Memory B cell (primary cell): ENCODE results near the gene FANK1.

Experiments used
- ATAC-seq: fragments of 150-1000 bp; cut with Tn5 transposase; 2 replicates; pipeline ENCODE4 v1.10.0; 2021; ENCODE audit warnings: low read depth, mild to moderate bottlenecking, moderate library complexity
- DNase-seq, 2 donors: peaks; one replicate each; pipeline ENCODE4 v3.0.0; 2022; ENCODE audit warnings: low spot score in 2 of 2
- H3K27ac Mint-ChIP-seq: one replicate; pipeline ENCODE4 v1.8.0; 2022; ENCODE audit warnings: mild to moderate bottlenecking, moderate library complexity, mixed read lengths
- H3K27me3 Mint-ChIP-seq: one replicate; pipeline ENCODE4 v1.8.0; 2022; ENCODE audit warnings: mixed read lengths
- H3K36me3 Mint-ChIP-seq: one replicate; pipeline ENCODE4 v1.8.0; 2022; ENCODE audit warnings: mild to moderate bottlenecking, mixed read lengths
- H3K4me1 Mint-ChIP-seq: one replicate; pipeline ENCODE4 v1.8.0; 2022; ENCODE audit warnings: mixed read lengths
- H3K4me3 Mint-ChIP-seq: one replicate; pipeline ENCODE4 v1.8.0; 2022; ENCODE audit warnings: mild to moderate bottlenecking, moderate library complexity, mixed read lengths
- H3K9me3 Mint-ChIP-seq: one replicate; pipeline ENCODE4 v1.8.0; 2022; ENCODE audit warnings: mixed read lengths

Gene FANK1

GRCh38 chr10:125997586-125997985 is 101.2 kb downstream of the FANK1 start:
- ATAC-seq (no peak), DNase-seq (no peak)
- no peaks in the 10 kb centered on the region for H3K9me3 Mint-ChIP-seq
- H3K36me3 Mint-ChIP-seq = no peaks in the 10 kb centered on the region
- no peaks in the 10 kb centered on the region for H3K4me1 Mint-ChIP-seq
- H3K4me3 Mint-ChIP-seq = no peak overlapping the region
- no peak overlapping the region for H3K27ac Mint-ChIP-seq
- no peaks in the 10 kb centered on the region for H3K27me3 Mint-ChIP-seq

- no peak overlapping the region for H3K4me3 Mint-ChIP-seq
- H3K9me3 Mint-ChIP-seq = no peaks in the 10 kb centered on the region
- no peaks in the 10 kb centered on the region for H3K36me3 Mint-ChIP-seq
- ATAC-seq = no peak
- peaks cover 2% of the 10 kb centered on the region for H3K27me3 Mint-ChIP-seq
- no peak for DNase-seq
- no peak overlapping the region for H3K27ac Mint-ChIP-seq
- H3K4me1 Mint-ChIP-seq = no peaks in the 10 kb centered on the region
These were observed 103.3 kb downstream of the FANK1 start for GRCh38 chr10:125999694-126000093.

- Mint-ChIP-seq H3K4me1 (no peaks in the 10 kb centered on the region), H3K36me3 (no peaks in the 10 kb centered on the region), H3K27me3 (peaks cover 2% of the 10 kb centered on the region), H3K27ac (no peak overlapping the region), H3K4me3 (no peak overlapping the region), H3K9me3 (no peaks in the 10 kb centered on the region)
- DNase-seq (no peak), ATAC-seq (no peak)
These were observed 105.2 kb downstream of the FANK1 start for GRCh38 chr10:126001576-126001975.

- Mint-ChIP-seq H3K36me3 (no peaks in the 10 kb centered on the region), H3K27me3 (peaks cover 5% of the 10 kb centered on the region), H3K9me3 (no peaks in the 10 kb centered on the region), H3K4me3 (no peak overlapping the region), H3K27ac (no peak overlapping the region), H3K4me1 (no peaks in the 10 kb centered on the region)
- no peak for DNase-seq
- ATAC-seq = no peak
These were observed 108.4 kb downstream of the FANK1 start for GRCh38 chr10:126004752-126005151.

- H3K27me3 Mint-ChIP-seq = peaks cover 5% of the 10 kb centered on the region
- no peaks in the 10 kb centered on the region for H3K4me1 Mint-ChIP-seq
- no peak for ATAC-seq
- no peak overlapping the region for H3K27ac Mint-ChIP-seq
- H3K9me3 Mint-ChIP-seq = no peaks in the 10 kb centered on the region
- DNase-seq = no peak
- H3K36me3 Mint-ChIP-seq = no peaks in the 10 kb centered on the region
- H3K4me3 Mint-ChIP-seq = no peak overlapping the region
These were observed 109.9 kb downstream of the FANK1 start for GRCh38 chr10:126006264-126006663.

- H3K27me3 Mint-ChIP-seq = peaks cover 5% of the 10 kb centered on the region
- DNase-seq = no peak
These were observed 110.5 kb downstream of the FANK1 start for GRCh38 chr10:126006906-126007305.

GRCh38 chr10:126009650-126010049 is 113.3 kb downstream of the FANK1 start:
- H3K9me3 Mint-ChIP-seq = no peaks in the 10 kb centered on the region
- H3K4me1 Mint-ChIP-seq = peaks cover 8% of the 10 kb centered on the region
- no peak overlapping the region for H3K27ac Mint-ChIP-seq
- DNase-seq (no peak), ATAC-seq (no peak)
- peaks cover 5% of the 10 kb centered on the region for H3K27me3 Mint-ChIP-seq
- H3K4me3 Mint-ChIP-seq = no peak overlapping the region
- no peaks in the 10 kb centered on the region for H3K36me3 Mint-ChIP-seq

More at GRCh38 chr10:126006906-126007305, 110.5 kb downstream of the FANK1 start:
- Mint-ChIP-seq H3K4me3 (no peak overlapping the region), H3K36me3 (no peaks in the 10 kb centered on the region), H3K9me3 (no peaks in the 10 kb centered on the region), H3K4me1 (no peaks in the 10 kb centered on the region), H3K27ac (no peak overlapping the region)
- ATAC-seq = no peak

GRCh38 chr10:126011995-126012394 is 115.6 kb downstream of the FANK1 start:
- no peak for DNase-seq
- no peaks in the 10 kb centered on the region for H3K36me3 Mint-ChIP-seq
- ATAC-seq = no peak
- H3K27ac Mint-ChIP-seq = peak overlapping the region; percentile 3
- no peak overlapping the region for H3K4me3 Mint-ChIP-seq
- H3K27me3 Mint-ChIP-seq = peaks cover 5% of the 10 kb centered on the region
- H3K4me1 Mint-ChIP-seq = peaks cover 8% of the 10 kb centered on the region
- H3K9me3 Mint-ChIP-seq = no peaks in the 10 kb centered on the region

- Mint-ChIP-seq H3K27ac (no peak overlapping the region), H3K4me1 (peaks cover 8% of the 10 kb centered on the region), H3K9me3 (no peaks in the 10 kb centered on the region), H3K36me3 (no peaks in the 10 kb centered on the region), H3K4me3 (no peak overlapping the region), H3K27me3 (peaks cover 3% of the 10 kb centered on the region)
- DNase-seq (no peak), ATAC-seq (no peak)
These were observed 116.1 kb downstream of the FANK1 start for GRCh38 chr10:126012485-126012884.

GRCh38 chr10:126013489-126014281 is 117.3 kb downstream of the FANK1 start:
- no peaks in the 10 kb centered on the region for H3K9me3 Mint-ChIP-seq
- H3K36me3 Mint-ChIP-seq = no peaks in the 10 kb centered on the region
- peaks cover 2% of the 10 kb centered on the region for H3K27me3 Mint-ChIP-seq
- H3K27ac Mint-ChIP-seq = no peak overlapping the region
- ATAC-seq (no peak), DNase-seq (no peak)
- H3K4me1 Mint-ChIP-seq = peaks cover 8% of the 10 kb centered on the region
- H3K4me3 Mint-ChIP-seq = no peak overlapping the region

GRCh38 chr10:126014309-126014708 is 117.9 kb downstream of the FANK1 start:
- H3K9me3 Mint-ChIP-seq = no peaks in the 10 kb centered on the region
- no peak overlapping the region for H3K27ac Mint-ChIP-seq
- no peak for DNase-seq
- H3K4me1 Mint-ChIP-seq = peaks cover 8% of the 10 kb centered on the region
- peaks cover 1% of the 10 kb centered on the region for H3K36me3 Mint-ChIP-seq
- H3K4me3 Mint-ChIP-seq = no peak overlapping the region
- ATAC-seq = no peak
- peaks cover 5% of the 10 kb centered on the region for H3K27me3 Mint-ChIP-seq

- Mint-ChIP-seq H3K27ac (no peak overlapping the region), H3K27me3 (peaks cover 7% of the 10 kb centered on the region), H3K36me3 (peaks cover 1% of the 10 kb centered on the region), H3K4me3 (no peak overlapping the region), H3K4me1 (peaks cover 8% of the 10 kb centered on the region), H3K9me3 (no peaks in the 10 kb centered on the region)
- ATAC-seq (no peak), DNase-seq (no peak)
These were observed 119.0 kb downstream of the FANK1 start for GRCh38 chr10:126015413-126015812.

- Mint-ChIP-seq H3K27ac (no peak overlapping the region), H3K9me3 (no peaks in the 10 kb centered on the region), H3K36me3 (peaks cover 1% of the 10 kb centered on the region), H3K4me1 (peaks cover 8% of the 10 kb centered on the region), H3K4me3 (no peak overlapping the region), H3K27me3 (peaks cover 7% of the 10 kb centered on the region)
- ATAC-seq (no peak), DNase-seq (no peak)
These were observed 119.9 kb downstream of the FANK1 start for GRCh38 chr10:126016156-126016805.

GRCh38 chr10:126016882-126017281 is 120.5 kb downstream of the FANK1 start:
- Mint-ChIP-seq H3K27me3 (peaks cover 7% of the 10 kb centered on the region), H3K4me3 (no peak overlapping the region), H3K9me3 (no peaks in the 10 kb centered on the region), H3K27ac (no peak overlapping the region), H3K36me3 (peaks cover 1% of the 10 kb centered on the region), H3K4me1 (peaks cover 8% of the 10 kb centered on the region)
- no peak for DNase-seq
- ATAC-seq = no peak
